Measurements from ENCODE around the gene CNPY2. TPM values are rescaled to one million over a fixed set of nuclear protein-coding genes. Genes with fewer than 3 reads are reported as not detected.
"Not testable (repeated sequence)": the region's sequence is repeated elsewhere in the genome, so short reads cannot be mapped to it uniquely, and the experiment has no call there.

The CNPY2 gene
- total RNA-seq, 1 donor from 2014 or later, result 65.6 TPM

GRCh38 chr12:56324206-56324605 lies 8.4 kb upstream of the CNPY2 start:
- Histone ChIP-seq H3K4me1 (no peaks in the 10 kb centered on the region), H3K27me3 (no peaks in the 10 kb centered on the region), H3K27ac (no peak overlapping the region), H3K4me3 (no peak overlapping the region), H3K9me3 (no peaks in the 10 kb centered on the region), H3K36me3 (peaks cover 0 to 73% of the 10 kb centered on the region in 2 donors)
- TF ChIP-seq CTCF (IDR thresholded peaks at IDR 0.05) (no peak), POLR2AphosphoS5 (IDR thresholded peaks at IDR 0.05; ENCODE audit: insufficient read depth in 1 of 2, low read depth in 1 of 2) (no peak), POLR2A (IDR thresholded peaks at IDR 0.05) (no peak)
- intact Hi-C loops (cut with DNase I), result no loop called here
- no peak for DNase-seq (ENCODE audit: extremely low spot score in 2 of 2)

GRCh38 chr12:56321610-56322009 lies 5.8 kb upstream of the CNPY2 start:
- peaks cover 0 to 62% of the 10 kb centered on the region in 2 donors for H3K36me3 ChIP-seq
- H3K4me3 ChIP-seq; DNase-seq (ENCODE audit: extremely low spot score in 2 of 2); H3K4me1 ChIP-seq; H3K9me3 ChIP-seq; intact Hi-C loops (cut with DNase I); H3K27me3 ChIP-seq; H3K27ac ChIP-seq: not testable (repeated sequence)

GRCh38 chr12:56321027-56321426 lies 5.2 kb upstream of the CNPY2 start:
- no peaks in the 10 kb centered on the region for H3K9me3 ChIP-seq
- H3K4me1 ChIP-seq, result no peaks in the 10 kb centered on the region
- DNase-seq (ENCODE audit: extremely low spot score in 2 of 2), result no peak
- intact Hi-C loops (cut with DNase I), result no loop called here
- no peak overlapping the region for H3K4me3 ChIP-seq
- H3K36me3 ChIP-seq, result peaks cover 0 to 56% of the 10 kb centered on the region in 2 donors
- no peaks in the 10 kb centered on the region for H3K27me3 ChIP-seq
- no peak overlapping the region for H3K27ac ChIP-seq
- no peak for TF ChIP-seq POLR2A (IDR thresholded peaks at IDR 0.05)
- no peak for TF ChIP-seq CTCF (IDR thresholded peaks at IDR 0.05)
- TF ChIP-seq POLR2AphosphoS5 (IDR thresholded peaks at IDR 0.05; ENCODE audit: insufficient read depth in 1 of 2, low read depth in 1 of 2), result no peak

GRCh38 chr12:56317675-56318074 lies 1.9 kb upstream of the CNPY2 start:
- no peak for TF ChIP-seq CTCF (IDR thresholded peaks at IDR 0.05)
- TF ChIP-seq POLR2AphosphoS5 (IDR thresholded peaks at IDR 0.05; ENCODE audit: insufficient read depth in 1 of 2, low read depth in 1 of 2), result no peak
- no peak for TF ChIP-seq POLR2A (IDR thresholded peaks at IDR 0.05)

GRCh38 chr12:56315249-56315621 lies 553 bp downstream of the CNPY2 start:
- peak overlapping the region; percentile 78 for H3K27ac ChIP-seq
- no peaks in the 10 kb centered on the region for H3K9me3 ChIP-seq
- no peaks in the 10 kb centered on the region for H3K27me3 ChIP-seq
- peaks cover 0 to 29% of the 10 kb centered on the region in 2 donors for H3K36me3 ChIP-seq
- peak overlapping the region; percentile 53 to 81 for H3K4me3 ChIP-seq
- DNase-seq (ENCODE audit: extremely low spot score in 2 of 2), result no peak
- TF ChIP-seq POLR2AphosphoS5 (IDR thresholded peaks at IDR 0.05; ENCODE audit: insufficient read depth in 1 of 2, low read depth in 1 of 2) (no peak), POLR2A (IDR thresholded peaks at IDR 0.05) (no peak), CTCF (IDR thresholded peaks at IDR 0.05) (no peak)
- peaks cover 8% of the 10 kb centered on the region for H3K4me1 ChIP-seq
- intact Hi-C loops (cut with DNase I), result loop anchor here (1.0 kb wide), 1 partner anchor 47 kb away; the partner anchor contains the start of gene APOF

More at GRCh38 chr12:56317675-56318074, 1.9 kb upstream of the CNPY2 start:
- H3K4me3 ChIP-seq, result no peak overlapping the region
- H3K27ac ChIP-seq, result no peak overlapping the region
- intact Hi-C loops (cut with DNase I), result no loop called here
- H3K4me1 ChIP-seq, result peaks cover 8% of the 10 kb centered on the region
- H3K27me3 ChIP-seq, result no peaks in the 10 kb centered on the region
- no peak for DNase-seq (ENCODE audit: extremely low spot score in 2 of 2)
- H3K36me3 ChIP-seq, result peaks cover 0 to 32% of the 10 kb centered on the region in 2 donors
- no peaks in the 10 kb centered on the region for H3K9me3 ChIP-seq
